ENCODE data around the gene SUSD4.

DNA sequence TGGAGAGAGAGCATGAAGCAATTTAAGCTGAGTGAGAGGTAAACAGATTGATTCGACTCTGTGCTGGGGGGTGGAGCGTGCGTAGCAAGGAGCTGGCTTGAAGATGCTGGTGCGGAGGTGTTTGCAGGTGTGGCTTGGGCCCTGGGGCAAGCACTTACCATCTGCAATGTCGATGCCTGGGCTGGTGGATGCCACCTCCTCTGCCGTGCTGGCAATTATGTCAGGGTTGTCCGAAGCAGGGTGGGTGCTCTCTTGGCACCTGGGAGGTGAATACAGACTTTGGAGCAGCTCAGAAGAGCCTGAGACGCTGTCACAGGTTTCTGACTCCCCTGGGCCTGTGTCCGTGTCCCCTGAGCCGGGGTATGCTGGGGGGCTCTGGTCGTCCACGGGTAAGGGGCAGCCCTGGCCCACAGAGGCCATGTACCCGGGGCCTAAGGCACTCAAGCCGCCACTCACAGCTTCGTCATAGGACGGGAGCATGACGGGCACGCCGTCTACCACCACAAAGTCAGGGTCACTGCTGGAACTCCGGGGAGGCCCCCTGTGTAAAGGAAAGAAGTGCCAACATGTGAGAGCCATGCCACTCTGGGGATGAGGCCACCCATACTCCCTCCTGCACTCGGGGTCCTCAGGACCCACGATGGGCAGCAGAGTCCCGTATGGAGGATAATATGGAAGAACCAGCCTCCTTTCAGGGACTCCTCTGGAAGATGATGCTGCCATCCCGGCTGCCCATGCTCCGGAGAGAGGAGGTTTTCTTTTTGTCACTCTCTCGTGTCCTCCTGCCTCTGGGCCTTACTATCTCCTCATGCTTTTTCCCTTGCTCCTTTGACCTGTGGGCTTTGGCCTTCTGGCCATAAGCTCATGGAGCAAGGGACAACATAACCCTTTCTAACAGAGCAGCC, 140.6 kb downstream of the SUSD4 start:
- TF ChIP-seq, protein P1, sequence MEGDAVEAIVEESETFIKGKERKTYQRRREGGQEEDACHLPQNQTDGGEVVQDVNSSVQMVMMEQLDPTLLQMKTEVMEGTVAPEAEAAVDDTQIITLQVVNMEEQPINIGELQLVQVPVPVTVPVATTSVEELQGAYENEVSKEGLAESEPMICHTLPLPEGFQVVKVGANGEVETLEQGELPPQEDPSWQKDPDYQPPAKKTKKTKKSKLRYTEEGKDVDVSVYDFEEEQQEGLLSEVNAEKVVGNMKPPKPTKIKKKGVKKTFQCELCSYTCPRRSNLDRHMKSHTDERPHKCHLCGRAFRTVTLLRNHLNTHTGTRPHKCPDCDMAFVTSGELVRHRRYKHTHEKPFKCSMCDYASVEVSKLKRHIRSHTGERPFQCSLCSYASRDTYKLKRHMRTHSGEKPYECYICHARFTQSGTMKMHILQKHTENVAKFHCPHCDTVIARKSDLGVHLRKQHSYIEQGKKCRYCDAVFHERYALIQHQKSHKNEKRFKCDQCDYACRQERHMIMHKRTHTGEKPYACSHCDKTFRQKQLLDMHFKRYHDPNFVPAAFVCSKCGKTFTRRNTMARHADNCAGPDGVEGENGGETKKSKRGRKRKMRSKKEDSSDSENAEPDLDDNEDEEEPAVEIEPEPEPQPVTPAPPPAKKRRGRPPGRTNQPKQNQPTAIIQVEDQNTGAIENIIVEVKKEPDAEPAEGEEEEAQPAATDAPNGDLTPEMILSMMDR (conservative IDR thresholded peaks at IDR 0.05; ENCODE audit: low read length): no peak
- no peak for TF ChIP-seq EZH2phosphoT487 (IDR thresholded peaks at IDR 0.05; ENCODE audit: borderline replicate concordance)
